K562 (cell line): Measurements from ENCODE around the gene RAB25. TPM values are rescaled to one million over a fixed set of nuclear protein-coding genes. Genes with fewer than 3 reads are reported as not detected.

ENCODE experiments used
- CEBPZ ChIP-seq: fragments of 150-350 bp; IDR thresholded peaks from 2 replicates; pipeline ENCODE4 v1.6.1; 2014; ENCODE audit warnings: low read depth, mild to moderate bottlenecking, low read length, borderline replicate concordance
- DDX20 ChIP-seq: fragments of 450-650 bp; IDR thresholded peaks from 2 replicates; pipeline ENCODE4 v1.6.1; 2016; ENCODE audit warnings: missing genetic modification characterization, low read depth, mild to moderate bottlenecking, missing compliant biosample characterization, moderate library complexity
- ESRRA ChIP-seq: fragments of 450-650 bp; IDR thresholded peaks from 2 replicates; pipeline ENCODE4 v1.6.1; 2014; ENCODE audit warnings: low read depth, mild to moderate bottlenecking, moderate library complexity, borderline replicate concordance
- GATAD2B ChIP-seq: fragments of 450-650 bp; IDR thresholded peaks from 2 replicates; pipeline ENCODE4 v1.6.1; 2017; ENCODE audit warnings: mild to moderate bottlenecking, borderline replicate concordance
- KDM1A ChIP-seq, 2 experiments: fragments of 450-650 bp; IDR thresholded peaks; 2 replicates each; pipeline ENCODE4 v1.6.1; 2016; ENCODE audit warnings: mild to moderate bottlenecking in 2 of 2
- NR3C1 ChIP-seq: sonication (generic); formaldehyde crosslinking; IDR thresholded peaks from 2 replicates; pipeline ENCODE4 v1.8.1; 2022; ENCODE audit warnings: missing genetic modification reagents
- PHTF2 ChIP-seq: fragments of 250-450 bp; sonication (Bioruptor Pico); IDR thresholded peaks from 2 replicates; pipeline ENCODE4 v1.5.0; 2021; ENCODE audit warnings: mild to moderate bottlenecking
- PRDM10 ChIP-seq: fragments of 450-650 bp; IDR thresholded peaks from 2 replicates; pipeline ENCODE4 v1.6.1; 2018; ENCODE audit not compliant: partially characterized antibody
- RBFOX2 ChIP-seq: fragments of 200-400 bp; formaldehyde crosslinking; IDR thresholded peaks from 2 replicates; pipeline ENCODE4 v1.6.1; 2017; ENCODE audit warnings: low read depth, mild to moderate bottlenecking, low read length, moderate library complexity
- SMARCA4 ChIP-seq: fragments of 450-650 bp; IDR thresholded peaks from 2 replicates; pipeline ENCODE4 v1.6.1; 2016
- TGIF2 ChIP-seq: sonication (generic); formaldehyde crosslinking; IDR thresholded peaks from 2 replicates; pipeline ENCODE4 v1.8.1; 2022; ENCODE audit warnings: mild to moderate bottlenecking, missing genetic modification reagents, moderate library complexity
- ZNF174 ChIP-seq: fragments of 250-450 bp; sonication (Bioruptor Pico); IDR thresholded peaks from 2 replicates; pipeline ENCODE4 v1.4.0; 2020; ENCODE audit warnings: mild to moderate bottlenecking
- ZNF347 ChIP-seq: fragments of 450-650 bp; formaldehyde crosslinking; IDR thresholded peaks from 2 replicates; pipeline ENCODE4 v1.4.0; 2020; ENCODE audit warnings: low read depth, mild to moderate bottlenecking, moderate library complexity
- ZNF57 ChIP-seq: fragments of 450-650 bp; formaldehyde crosslinking; IDR thresholded peaks from 2 replicates; pipeline ENCODE4 v1.4.0; 2020; ENCODE audit warnings: mild to moderate bottlenecking, moderate library complexity
- ZNF592 ChIP-seq: fragments of 450-650 bp; IDR thresholded peaks from 2 replicates; pipeline ENCODE4 v1.6.1; 2017; ENCODE audit warnings: antibody characterized with exemption, mild to moderate bottlenecking
- ZNF766 ChIP-seq: fragments of 200-800 bp; sonication (Bioruptor generic); conservative IDR thresholded peaks from 2 replicates; pipeline ENCODE4 v1.6.1; 2016; ENCODE audit warnings: missing genetic modification characterization, missing compliant biosample characterization
- polyA plus RNA-seq, 8 experiments: library from polyadenylated mRNA; depleted of rRNA in 4 of 8; stranded (reverse) in 5 of 8; unstranded in 3 of 8; fragments of >200 nt; fragmentation: Nextera tagmentation in 2 of 8; fragmentation: Illumina TruSeq in 1 of 8; extraction: Ambion mirVana in 2 of 8; extraction: Trizol in 1 of 8; gene quantifications; 2 replicates each; pipeline versions ENCODE4 v1.2.1 to v1.2.3, GENCODE V29; 2011 to 2014; ENCODE audit warnings: inconsistent platforms in 1 of 8, missing spikeins in 1 of 8
- total RNA-seq, 7 experiments: library from RNA; depleted of rRNA in 6 of 7; stranded (reverse); fragments of >200 nt in 6 of 7; fragmentation: Illumina TruSeq in 2 of 7; extraction: Trizol in 2 of 7; gene quantifications; 2 replicates each; pipeline versions ENCODE4 v1.2.1 to v1.2.3, GENCODE V29; 2011 to 2021; ENCODE audit warnings: low replicate concordance in 1 of 7

The RAB25 gene
- total and polyA plus RNA-seq, 9 of the 15 experiments (the other 6 are each of a cell fraction or from before 2014, with no cell fraction given): 0.10 to 0.27 (median 0.13) TPM; not detected in 6

GRCh38 chr1:156104861-156105832, 44.2 kb downstream of the RAB25 start (continued):
- 0 out of 2 replicates have a peak, but pooled peaks have one; percentile 28 for TF ChIP-seq ZNF592
- no peak for TF ChIP-seq ZNF57
- no peak for TF ChIP-seq GATAD2B
- no peak for TF ChIP-seq ZNF174 (CRISPR knock-in tag)
- no peak for TF ChIP-seq KDM1A (IDR thresholded peaks at IDR 0.05)
- no peak for TF ChIP-seq TGIF2 (CRISPR knock-in tag)
- no peak for TF ChIP-seq SMARCA4
- TF ChIP-seq ZNF347 (CRISPR knock-in tag): no peak
- no peak for TF ChIP-seq ESRRA
- no peak for TF ChIP-seq DDX20 (tag)
- peak; percentile 22 for TF ChIP-seq PRDM10
- TF ChIP-seq NR3C1 (CRISPR knock-in tag): no peak
- 0 out of 2 replicates have a peak, but pooled peaks have one; percentile 2 for TF ChIP-seq ZNF766 (CRISPR knock-in tag)
- TF ChIP-seq CEBPZ: no peak
- no peak for TF ChIP-seq PHTF2 (CRISPR knock-in tag)
- TF ChIP-seq RBFOX2: no peak
